Measurements from ENCODE around the gene CAVIN1. TPM values are rescaled to one million over a fixed set of nuclear protein-coding genes. Genes with fewer than 3 reads are reported as not detected.

The CAVIN1 gene
- total and polyA plus RNA-seq, 10 donors, result 25.3 to 224 (median 131) TPM

GRCh38 chr17:42386777-42387657 is 36.0 kb downstream of the CAVIN1 start:
- Histone ChIP-seq H3K4me1 (peaks cover 37 to 73% (median 65%) of the 10 kb centered on the region in 6 donors), H3K9me3 (no peaks in the 10 kb centered on the region), H3K4me3 (peak overlapping the region; percentile 70 to 91 (median 84)), H3K36me3 (peaks cover 0 to 16% (median 4%) of the 10 kb centered on the region in 6 donors), H3K27me3 (replicated peaks in 1 of 7) (no peaks in the 10 kb centered on the region), H3K27ac (peak overlapping the region; percentile 95 to 100 (median 100))
- intact Hi-C loops (cut with DNase I; ENCODE audit: low total_unique reads), result no loop called here
- DNase-seq, result no peak
- 0 to 5% (median 1%) methylated on average over 8 of the region's 8 CpGs for WGBS, 5 donors
- no peak for TF ChIP-seq POLR2A (IDR thresholded peaks at IDR 0.05)
- TF ChIP-seq POLR2AphosphoS5 (IDR thresholded peaks at IDR 0.05), result no peak
- no peak for TF ChIP-seq CTCF (IDR thresholded peaks at IDR 0.05 in 8 of 11, conservative IDR thresholded peaks at IDR 0.05 in 3 of 11)

- no peaks in the 10 kb centered on the region for H3K9me3 ChIP-seq
- no peaks in the 10 kb centered on the region for H3K27me3 ChIP-seq (replicated peaks in 1 of 7)
- H3K4me1 ChIP-seq, result peaks cover 53 to 100% (median 95%) of the 10 kb centered on the region in 6 donors
- peak overlapping the region in 4 of 8 donors; percentile 58 to 82 (median 78) for H3K27ac ChIP-seq
- no peak for DNase-seq
- H3K36me3 ChIP-seq, result peaks cover 0 to 31% (median 4%) of the 10 kb centered on the region in 6 donors
- TF ChIP-seq CTCF (IDR thresholded peaks at IDR 0.05 in 8 of 11, conservative IDR thresholded peaks at IDR 0.05 in 3 of 11) (no peak), POLR2AphosphoS5 (IDR thresholded peaks at IDR 0.05) (no peak), POLR2A (IDR thresholded peaks at IDR 0.05) (no peak)
- WGBS, 5 donors, result 62 to 81% (median 78%) methylated on average over 3 of the region's 3 CpGs
- intact Hi-C loops (cut with DNase I; ENCODE audit: low total_unique reads), result no loop called here
- no peak overlapping the region for H3K4me3 ChIP-seq
These were observed 41.2 kb downstream of the CAVIN1 start for GRCh38 chr17:42381898-42382297.

- intact Hi-C loops (cut with DNase I; ENCODE audit: low total_unique reads), result no loop called here
- Histone ChIP-seq H3K36me3 (peaks cover 0 to 31% (median 4%) of the 10 kb centered on the region in 6 donors), H3K4me1 (peaks cover 46 to 100% (median 94%) of the 10 kb centered on the region in 6 donors), H3K9me3 (no peaks in the 10 kb centered on the region), H3K27ac (peak overlapping the region in 5 of 8 donors; percentile 0 to 82 (median 80)), H3K4me3 (no peak overlapping the region), H3K27me3 (replicated peaks in 1 of 7) (no peaks in the 10 kb centered on the region)
- WGBS, 5 donors, result 52 to 79% (median 68%) methylated on average over 3 of the region's 3 CpGs
- no peak for DNase-seq
- TF ChIP-seq CTCF (IDR thresholded peaks at IDR 0.05 in 8 of 11, conservative IDR thresholded peaks at IDR 0.05 in 3 of 11) (no peak), POLR2AphosphoS5 (IDR thresholded peaks at IDR 0.05) (no peak), POLR2A (IDR thresholded peaks at IDR 0.05) (no peak)
These were observed 42.1 kb downstream of the CAVIN1 start for GRCh38 chr17:42380935-42381334.

GRCh38 chr17:42378959-42379594 is 44.0 kb downstream of the CAVIN1 start:
- peak overlapping the region in 6 of 8 donors; percentile 14 to 57 (median 22) for H3K4me3 ChIP-seq
- TF ChIP-seq POLR2AphosphoS5 (IDR thresholded peaks at IDR 0.05) (peak in 1 of 3 donors; percentile 20), POLR2A (IDR thresholded peaks at IDR 0.05) (no peak)
- peaks cover 35 to 100% (median 90%) of the 10 kb centered on the region in 6 donors for H3K4me1 ChIP-seq
- H3K9me3 ChIP-seq, result no peaks in the 10 kb centered on the region
- intact Hi-C loops (cut with DNase I; ENCODE audit: low total_unique reads), result no loop called here
- WGBS, 5 donors, result 2 to 10% (median 5%) methylated on average over 6 of the region's 6 CpGs
- H3K36me3 ChIP-seq, result peaks cover 0 to 27% (median 4%) of the 10 kb centered on the region in 6 donors
- no peaks in the 10 kb centered on the region for H3K27me3 ChIP-seq (replicated peaks in 1 of 7)
- no peak for DNase-seq
- H3K27ac ChIP-seq, result peak overlapping the region; percentile 0 to 82 (median 73)
